Upper lobe of right lung (tissue), 1 donor: ENCODE results near the gene ZSWIM9. TPM values are rescaled to one million over a fixed set of nuclear protein-coding genes. Genes with fewer than 3 reads are reported as not detected.

Experiments used
- ATAC-seq: fragments of 200-7000 bp; cut with Tn5 transposase; one replicate; pipeline ENCODE4 v1.9.1; 2020; ENCODE audit warnings: mild to moderate bottlenecking, moderate library complexity
- DNase-seq: peaks from one replicate; pipeline ENCODE4 v3.0.0-alpha.2; 2020
- H3K27ac ChIP-seq: fragments of 200-600 bp; one replicate; pipeline ENCODE4 v1.8.0; 2022
- H3K27me3 ChIP-seq: fragments of 200-600 bp; one replicate; pipeline ENCODE4 v1.8.0; 2022; ENCODE audit warnings: mild to moderate bottlenecking
- H3K36me3 ChIP-seq: fragments of 200-600 bp; one replicate; pipeline ENCODE4 v1.8.0; 2022
- H3K4me1 ChIP-seq: fragments of 200-600 bp; one replicate; pipeline ENCODE4 v1.8.0; 2022
- H3K4me3 ChIP-seq: fragments of 200-600 bp; one replicate; pipeline ENCODE4 v1.8.0; 2022; ENCODE audit warnings: mild to moderate bottlenecking
- H3K9me3 ChIP-seq: fragments of 200-600 bp; one replicate; pipeline ENCODE4 v1.8.0; 2022
- intact Hi-C: fragments of 100-400 bp; cut with DNase I; formaldehyde crosslinking; loops from one replicate; pipeline ENCODE4 v1.11.0; 2022
- total RNA-seq: library from RNA; stranded (reverse); fragmentation: NEBNext Ultra II Directional; extraction: Animal tissue kit (Norgen Biotek cat#: 25700); gene quantifications from one replicate; pipeline ENCODE4 v1.2.1, GENCODE V29; 2021
- TF ChIP-seq, protein P1 (sequence below): fragments of 200-600 bp; IDR thresholded peaks from one replicate; pipeline ENCODE4 v1.8.0; 2022; ENCODE audit warnings: antibody characterized with exemption
- donor health status: DM: no; HTN: yes; CAD: no; lungs with severe emphysema.

ZSWIM9 gene
- total RNA-seq, 1 donor from 2014 or later, result 7.5 TPM

DNA sequence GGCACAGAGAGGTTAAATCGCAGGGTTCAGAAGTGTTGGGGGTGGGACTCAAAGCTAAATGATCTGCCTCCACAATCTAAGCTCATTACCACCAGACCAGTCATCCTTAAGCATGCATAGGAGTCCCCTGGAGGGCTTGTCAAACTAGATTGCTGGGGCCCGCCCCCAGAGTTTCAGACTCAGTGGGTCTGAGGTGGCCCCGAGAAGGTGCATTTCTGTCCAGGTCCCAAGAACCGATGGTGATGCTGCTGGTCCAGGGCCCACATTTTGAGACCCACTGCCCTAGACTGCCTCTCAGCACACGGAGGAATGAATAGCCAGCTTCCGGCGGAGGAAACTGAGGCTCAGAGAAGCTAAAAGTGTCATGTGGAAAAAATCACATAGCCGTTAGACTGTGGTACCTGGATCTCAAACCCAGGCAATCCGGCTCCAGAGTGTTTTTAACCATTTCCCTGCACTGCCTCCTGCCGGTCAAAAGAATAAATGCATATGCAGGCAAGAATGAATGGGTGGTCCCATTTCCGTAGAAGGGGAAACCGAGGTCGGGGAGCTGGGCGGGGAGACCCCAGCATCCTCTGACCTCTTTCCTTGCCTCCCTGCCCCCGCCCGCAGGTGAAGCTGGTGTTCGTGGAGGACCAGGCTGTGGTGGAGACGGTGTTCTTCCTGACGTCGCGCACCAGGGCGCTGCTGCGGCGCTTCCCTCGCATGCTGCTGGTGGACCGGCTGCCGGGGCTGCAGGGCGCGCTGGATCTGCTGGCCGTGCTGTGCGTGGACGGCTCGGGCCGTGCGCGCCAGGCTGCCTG lies 23.8 kb downstream of the ZSWIM9 start:
- TF ChIP-seq, protein P1, sequence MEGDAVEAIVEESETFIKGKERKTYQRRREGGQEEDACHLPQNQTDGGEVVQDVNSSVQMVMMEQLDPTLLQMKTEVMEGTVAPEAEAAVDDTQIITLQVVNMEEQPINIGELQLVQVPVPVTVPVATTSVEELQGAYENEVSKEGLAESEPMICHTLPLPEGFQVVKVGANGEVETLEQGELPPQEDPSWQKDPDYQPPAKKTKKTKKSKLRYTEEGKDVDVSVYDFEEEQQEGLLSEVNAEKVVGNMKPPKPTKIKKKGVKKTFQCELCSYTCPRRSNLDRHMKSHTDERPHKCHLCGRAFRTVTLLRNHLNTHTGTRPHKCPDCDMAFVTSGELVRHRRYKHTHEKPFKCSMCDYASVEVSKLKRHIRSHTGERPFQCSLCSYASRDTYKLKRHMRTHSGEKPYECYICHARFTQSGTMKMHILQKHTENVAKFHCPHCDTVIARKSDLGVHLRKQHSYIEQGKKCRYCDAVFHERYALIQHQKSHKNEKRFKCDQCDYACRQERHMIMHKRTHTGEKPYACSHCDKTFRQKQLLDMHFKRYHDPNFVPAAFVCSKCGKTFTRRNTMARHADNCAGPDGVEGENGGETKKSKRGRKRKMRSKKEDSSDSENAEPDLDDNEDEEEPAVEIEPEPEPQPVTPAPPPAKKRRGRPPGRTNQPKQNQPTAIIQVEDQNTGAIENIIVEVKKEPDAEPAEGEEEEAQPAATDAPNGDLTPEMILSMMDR, result peak; percentile 41
- ATAC-seq (no peak), DNase-seq (no peak)
- no peaks in the 10 kb centered on the region for H3K27me3 ChIP-seq
- no peaks in the 10 kb centered on the region for H3K4me1 ChIP-seq
- H3K36me3 ChIP-seq, result no peaks in the 10 kb centered on the region
- no peak overlapping the region for H3K27ac ChIP-seq
- no peaks in the 10 kb centered on the region for H3K9me3 ChIP-seq
- intact Hi-C loops, result no loop called here
- no peak overlapping the region for H3K4me3 ChIP-seq

DNA sequence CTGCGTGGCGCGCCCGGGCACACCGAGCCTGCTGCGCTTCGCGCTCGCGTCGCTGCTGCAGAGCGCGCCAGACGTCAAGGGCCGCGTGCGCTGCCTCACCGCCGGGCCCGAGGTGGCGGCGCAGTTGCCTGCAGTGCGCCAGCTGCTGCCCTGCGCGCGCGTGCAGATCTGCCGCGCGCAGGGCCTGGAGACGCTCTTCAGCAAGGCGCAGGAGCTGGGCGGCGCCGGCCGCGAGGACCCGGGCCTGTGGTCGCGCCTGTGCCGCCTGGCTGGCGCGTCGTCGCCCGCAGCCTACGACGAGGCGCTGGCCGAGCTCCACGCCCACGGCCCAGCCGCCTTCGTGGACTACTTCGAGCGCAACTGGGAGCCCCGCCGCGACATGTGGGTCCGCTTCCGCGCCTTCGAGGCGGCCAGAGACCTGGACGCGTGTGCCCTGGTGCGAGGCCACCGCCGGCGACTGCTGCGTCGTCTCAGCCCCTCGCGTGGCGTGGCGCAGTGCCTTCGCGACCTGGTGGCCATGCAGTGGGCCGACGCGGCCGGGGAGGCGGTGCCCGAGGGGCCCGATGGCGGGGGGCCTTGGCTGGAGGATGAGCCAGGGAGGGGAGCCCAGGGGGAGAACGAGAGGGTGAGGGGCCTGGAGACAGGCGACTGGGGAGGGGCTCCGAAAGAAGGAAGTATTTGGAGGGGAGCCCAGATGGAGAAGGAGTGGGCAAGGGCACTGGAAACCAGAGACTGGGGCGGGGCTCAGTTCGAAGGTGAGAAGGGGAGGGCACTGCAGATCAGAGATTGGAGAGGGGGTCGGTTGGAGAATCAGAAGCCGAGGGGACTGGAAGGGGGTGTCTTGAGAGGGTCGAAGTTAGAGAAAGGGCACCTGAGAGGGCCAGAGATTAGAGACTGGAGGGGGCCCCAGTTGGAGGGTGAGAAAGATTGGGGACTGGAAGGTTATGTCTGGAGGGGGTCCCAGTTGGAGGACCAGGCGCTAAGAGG lies 24.7 kb downstream of the ZSWIM9 start:
- H3K4me1 ChIP-seq, result no peaks in the 10 kb centered on the region
- no peak overlapping the region for H3K4me3 ChIP-seq
- H3K27me3 ChIP-seq, result no peaks in the 10 kb centered on the region
- intact Hi-C loops, result no loop called here
- ATAC-seq, result no peak
- DNase-seq, result no peak
- H3K9me3 ChIP-seq, result no peaks in the 10 kb centered on the region
- no peak overlapping the region for H3K27ac ChIP-seq
- TF ChIP-seq, protein P1, result no peak
- H3K36me3 ChIP-seq, result no peaks in the 10 kb centered on the region

DNA sequence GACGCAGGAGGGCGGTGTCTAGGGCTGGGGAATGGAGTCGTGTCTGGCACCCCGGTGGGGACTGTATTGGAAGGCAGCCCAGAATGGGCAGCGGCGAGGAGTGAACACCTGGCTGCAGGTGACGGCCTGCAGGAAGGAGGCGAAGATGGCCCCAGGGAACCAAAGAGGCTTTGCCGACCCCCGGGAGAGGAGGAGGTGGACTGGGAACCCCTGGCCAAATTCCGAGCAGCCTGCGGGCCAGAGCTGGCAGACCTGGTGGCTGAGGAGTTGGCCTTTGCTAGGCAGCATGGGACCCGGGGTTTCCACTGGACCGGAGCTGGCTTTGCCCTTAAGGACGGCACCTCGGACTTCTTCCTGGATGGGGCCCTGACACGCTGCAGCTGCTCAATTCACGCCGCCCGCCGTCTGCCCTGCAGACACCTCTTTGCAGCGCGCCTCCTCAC lies 25.9 kb downstream of the ZSWIM9 start:
- Histone ChIP-seq H3K27me3 (no peaks in the 10 kb centered on the region), H3K27ac (no peak overlapping the region), H3K4me1 (no peaks in the 10 kb centered on the region), H3K9me3 (no peaks in the 10 kb centered on the region), H3K4me3 (no peak overlapping the region), H3K36me3 (no peaks in the 10 kb centered on the region)
- ATAC-seq (no peak), DNase-seq (no peak)
- intact Hi-C loops, result no loop called here
- TF ChIP-seq, protein P1, result no peak

DNA sequence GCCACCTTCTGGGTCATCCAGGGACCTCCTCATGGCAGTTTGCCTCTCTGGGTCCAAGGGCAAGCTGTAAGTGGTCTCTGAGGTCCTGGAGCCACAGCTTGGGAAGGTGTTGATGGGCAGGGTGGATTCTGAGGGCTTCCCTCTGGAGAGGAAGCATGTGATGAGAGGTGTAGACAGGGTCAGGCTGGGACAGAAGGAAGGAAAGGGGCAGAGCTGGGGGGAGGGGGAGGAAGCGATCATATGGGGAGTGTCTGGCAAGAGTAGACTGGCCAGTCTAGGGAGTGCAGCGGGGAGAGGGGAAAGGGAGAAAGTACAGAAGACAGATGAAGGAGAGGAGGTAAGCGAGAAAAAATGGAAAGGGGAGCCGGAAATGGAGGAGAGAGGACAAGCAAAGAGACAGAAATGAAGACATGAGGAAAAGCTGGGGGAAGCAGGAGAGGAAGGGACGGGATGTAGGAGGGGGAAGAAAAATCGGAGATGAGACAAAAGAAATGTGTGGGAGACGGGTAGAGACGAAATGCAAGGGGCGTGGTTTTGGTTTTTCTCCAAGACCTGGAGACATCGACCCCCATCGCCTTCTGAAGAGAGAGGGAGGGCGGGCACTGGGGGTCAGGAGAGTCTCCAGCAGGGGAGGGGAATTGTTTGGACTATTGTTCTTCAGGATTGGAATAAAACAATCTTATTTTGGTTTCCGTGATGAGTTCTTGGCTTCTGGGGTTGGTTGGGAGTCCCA lies 26.6 kb downstream of the ZSWIM9 start:
- TF ChIP-seq, protein P1, result no peak
- Histone ChIP-seq H3K4me3 (no peak overlapping the region), H3K9me3 (no peaks in the 10 kb centered on the region), H3K36me3 (no peaks in the 10 kb centered on the region), H3K27me3 (no peaks in the 10 kb centered on the region), H3K27ac (no peak overlapping the region), H3K4me1 (no peaks in the 10 kb centered on the region)
- ATAC-seq (peak; percentile 17), DNase-seq (no peak)
- intact Hi-C loops, result no loop called here

DNA sequence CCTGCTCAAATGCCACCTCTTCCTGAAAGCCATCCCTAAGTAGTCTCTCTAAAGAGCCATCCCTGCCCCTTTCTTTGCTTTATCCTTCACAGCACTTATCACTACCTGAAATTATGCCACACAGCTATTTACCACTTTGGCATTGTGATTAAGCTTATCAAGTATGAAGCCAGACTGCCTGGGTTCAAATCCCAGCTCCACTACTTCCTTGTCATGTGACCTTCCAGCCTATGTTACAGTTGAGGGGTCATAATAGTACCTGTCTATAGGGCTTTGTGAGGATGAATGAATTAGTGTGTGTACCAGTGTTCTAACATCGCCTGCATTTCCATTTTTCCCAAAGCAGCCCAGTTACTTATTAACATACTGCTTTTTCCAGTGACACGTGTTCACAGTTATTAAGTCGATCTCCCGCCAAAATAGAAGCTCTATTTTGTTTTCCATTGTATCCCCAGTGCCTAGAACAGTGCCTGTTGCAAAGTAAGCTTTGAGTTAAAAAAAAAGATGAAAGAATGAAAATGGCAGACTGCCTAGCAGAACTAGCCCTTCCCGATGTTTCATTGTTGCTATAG lies 32.8 kb downstream of the ZSWIM9 start:
- intact Hi-C loops, result no loop called here
- ATAC-seq, result no peak
- Histone ChIP-seq H3K9me3 (no peaks in the 10 kb centered on the region), H3K27me3 (no peaks in the 10 kb centered on the region), H3K4me3 (peak overlapping the region; percentile 72), H3K27ac (peak overlapping the region; percentile 61), H3K36me3 (no peaks in the 10 kb centered on the region), H3K4me1 (peaks cover 12% of the 10 kb centered on the region)
- DNase-seq, result no peak
- TF ChIP-seq, protein P1, result no peak
